Vein endothelial cell (primary cell): ENCODE data around the gene ACSM5. TPM values are rescaled to one million over a fixed set of nuclear protein-coding genes. Genes with fewer than 3 reads are reported as not detected.

Source experiments
- total RNA-seq: library from RNA; depleted of rRNA; stranded (reverse); fragments of >200 nt; gene quantifications from 2 replicates; pipeline ENCODE4 v1.2.3, GENCODE V29; 2012

The ACSM5 gene, protein sequence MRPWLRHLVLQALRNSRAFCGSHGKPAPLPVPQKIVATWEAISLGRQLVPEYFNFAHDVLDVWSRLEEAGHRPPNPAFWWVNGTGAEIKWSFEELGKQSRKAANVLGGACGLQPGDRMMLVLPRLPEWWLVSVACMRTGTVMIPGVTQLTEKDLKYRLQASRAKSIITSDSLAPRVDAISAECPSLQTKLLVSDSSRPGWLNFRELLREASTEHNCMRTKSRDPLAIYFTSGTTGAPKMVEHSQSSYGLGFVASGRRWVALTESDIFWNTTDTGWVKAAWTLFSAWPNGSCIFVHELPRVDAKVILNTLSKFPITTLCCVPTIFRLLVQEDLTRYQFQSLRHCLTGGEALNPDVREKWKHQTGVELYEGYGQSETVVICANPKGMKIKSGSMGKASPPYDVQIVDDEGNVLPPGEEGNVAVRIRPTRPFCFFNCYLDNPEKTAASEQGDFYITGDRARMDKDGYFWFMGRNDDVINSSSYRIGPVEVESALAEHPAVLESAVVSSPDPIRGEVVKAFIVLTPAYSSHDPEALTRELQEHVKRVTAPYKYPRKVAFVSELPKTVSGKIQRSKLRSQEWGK
- total RNA-seq: 0.65 TPM in 1 of 2 replicates, not detected in the other

DNA sequence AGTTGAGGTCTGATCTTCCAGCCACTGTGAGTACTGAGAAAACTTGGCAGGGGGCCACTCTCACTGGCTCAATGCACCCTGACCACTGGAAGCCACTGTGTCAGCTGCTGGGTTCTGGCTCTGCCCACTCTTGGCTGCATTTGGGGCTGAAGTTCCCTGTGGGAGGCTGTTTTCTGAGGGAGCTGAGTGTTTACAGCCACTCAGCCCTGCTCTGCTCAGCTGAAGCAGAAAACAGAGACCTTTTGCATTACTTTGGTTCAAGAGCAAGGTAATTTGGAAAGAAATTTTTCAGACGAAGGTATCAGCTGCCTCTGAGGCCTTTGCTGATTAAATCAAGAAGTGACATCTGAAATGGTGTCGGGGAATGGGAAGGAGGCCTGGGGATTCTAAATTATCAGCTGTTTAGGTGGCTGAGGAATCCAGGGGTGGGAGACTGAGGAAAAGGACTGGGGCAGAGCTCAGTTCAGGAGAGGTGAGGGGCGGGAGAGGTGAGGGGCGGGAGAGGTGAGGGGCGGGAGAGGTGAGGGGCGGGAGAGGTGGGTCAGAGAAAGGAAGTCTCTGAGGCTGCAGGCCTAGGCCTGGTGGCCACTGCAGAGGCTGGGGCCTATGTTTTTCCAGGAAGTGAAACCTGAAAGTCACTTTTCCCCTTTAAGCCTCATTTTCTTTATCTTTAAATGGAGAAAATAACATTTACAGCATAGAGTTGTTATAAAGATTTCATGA lies at the start of gene ACSM5:
TSS of gene ACSM5 (plus strand) at position 137 of the 723 bp plus-strand sequence. CDS start 1,951 bp downstream, outside the sequence.

DNA sequence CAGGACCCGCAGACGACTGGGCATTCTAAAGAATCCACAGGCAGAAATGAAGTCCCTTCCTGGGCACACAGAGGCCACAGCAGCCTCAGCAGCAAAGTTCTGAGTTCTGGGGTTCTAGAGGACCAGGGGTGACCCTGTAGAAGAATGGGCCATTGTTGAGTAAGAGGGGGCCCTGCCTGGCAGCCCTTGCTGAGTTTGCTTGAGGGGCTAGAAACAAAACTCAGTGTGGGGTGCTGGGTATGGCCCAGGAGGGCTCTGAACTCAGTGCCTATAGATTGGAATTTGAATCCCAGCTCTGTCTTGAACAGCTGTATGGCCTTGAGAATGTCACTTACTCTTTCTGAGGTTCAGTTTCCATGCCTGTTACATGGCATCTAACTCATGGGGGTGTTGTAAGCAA lies 4.7 kb upstream of the ACSM5 start, which contains the start of gene PDILT:
TSS of gene PDILT (minus strand) at position 101 of the 400 bp plus-strand sequence. CDS start 5,437 bp downstream, outside the sequence.

DNA sequence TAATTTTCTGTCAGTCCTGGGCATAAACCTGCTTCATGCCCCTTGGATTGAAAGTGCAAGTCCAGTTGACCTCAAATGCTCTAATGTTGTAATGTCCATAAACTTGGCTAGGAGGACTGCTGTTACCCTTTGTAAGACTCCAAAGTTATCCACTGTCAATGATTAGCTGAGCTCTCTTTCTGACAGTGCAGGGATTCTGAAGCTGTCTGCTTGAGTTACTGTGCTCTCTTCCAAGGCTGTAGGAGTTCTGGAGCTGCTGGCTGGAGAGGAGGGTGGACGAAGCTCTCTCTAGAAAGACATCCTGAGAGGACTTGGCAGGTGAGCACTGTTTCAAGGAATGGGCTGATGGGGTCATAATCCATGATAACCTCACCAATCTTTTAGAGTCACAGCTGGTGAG lies 42.0 kb downstream of the ACSM5 start, which contains the start of gene ACSM2A:
TSS of gene ACSM2A (plus strand) at position 158 of the 400 bp plus-strand sequence. CDS start 8,594 bp downstream, outside the sequence.

Other genes starting within 250 kb of the ACSM5 start
- not detected in 2 replicates for gene GP2, start 82.0 kb upstream of the ACSM5 start, total RNA-seq
- not detected in 2 replicates for gene UMOD, start 56.8 kb upstream of the ACSM5 start, total RNA-seq
- not detected in 2 replicates for gene PDILT, start 4.8 kb upstream of the ACSM5 start, total RNA-seq
- gene ACSM2A, start 42.0 kb downstream of the ACSM5 start, total RNA-seq: not detected in 2 replicates
- under 0.01 and 0.19 TPM in 2 replicates for gene ACSM2B, start 166.8 kb downstream of the ACSM5 start, total RNA-seq